ENCODE data around the gene LUC7L.

Gene LUC7L

GRCh38 chr16:167122-167690, 62.0 kb downstream of the LUC7L start:
- Histone ChIP-seq H3K79me2 (ENCODE audit: control insufficient read depth, low read length) (no peaks in the 10 kb centered on the region), H3K4me2 (ENCODE audit: low read length) (no peak overlapping the region), H3K4me3 (ENCODE audit: low read length) (no peak overlapping the region), H3K27ac (ENCODE audit: low read depth, low read length) (no peak overlapping the region), H4K20me1 (ENCODE audit: control insufficient read depth, insufficient read depth, low read depth, low read length) (no peaks in the 10 kb centered on the region; the same call in 1 of the 2 replicates), H3F3A (ENCODE audit: control insufficient read depth, insufficient read depth) (peaks cover under 1% of the 10 kb centered on the region; the same call in 1 of the 2 replicates), H3K4me1 (ENCODE audit: control insufficient read depth, low read length) (peaks cover 8% of the 10 kb centered on the region), H3K9me3 (ENCODE audit: control insufficient read depth, insufficient read depth, low read length) (no peaks in the 10 kb centered on the region), H3K9me2 (replicated peaks; ENCODE audit: control insufficient read depth, low read length) (no peaks in the 10 kb centered on the region), H3K36me3 (ENCODE audit: control insufficient read depth, low read length) (no peaks in the 10 kb centered on the region), H3K27me3 (ENCODE audit: control insufficient read depth, low read length) (peaks cover 50% of the 10 kb centered on the region)
- TF ChIP-seq CTCF (IDR thresholded peaks at IDR 0.05; ENCODE audit: low read depth, low read length, poor library complexity, severe bottlenecking) (no peak), EZH2phosphoT487 (IDR thresholded peaks at IDR 0.05; ENCODE audit: borderline replicate concordance, low read length) (no peak)

DNA sequence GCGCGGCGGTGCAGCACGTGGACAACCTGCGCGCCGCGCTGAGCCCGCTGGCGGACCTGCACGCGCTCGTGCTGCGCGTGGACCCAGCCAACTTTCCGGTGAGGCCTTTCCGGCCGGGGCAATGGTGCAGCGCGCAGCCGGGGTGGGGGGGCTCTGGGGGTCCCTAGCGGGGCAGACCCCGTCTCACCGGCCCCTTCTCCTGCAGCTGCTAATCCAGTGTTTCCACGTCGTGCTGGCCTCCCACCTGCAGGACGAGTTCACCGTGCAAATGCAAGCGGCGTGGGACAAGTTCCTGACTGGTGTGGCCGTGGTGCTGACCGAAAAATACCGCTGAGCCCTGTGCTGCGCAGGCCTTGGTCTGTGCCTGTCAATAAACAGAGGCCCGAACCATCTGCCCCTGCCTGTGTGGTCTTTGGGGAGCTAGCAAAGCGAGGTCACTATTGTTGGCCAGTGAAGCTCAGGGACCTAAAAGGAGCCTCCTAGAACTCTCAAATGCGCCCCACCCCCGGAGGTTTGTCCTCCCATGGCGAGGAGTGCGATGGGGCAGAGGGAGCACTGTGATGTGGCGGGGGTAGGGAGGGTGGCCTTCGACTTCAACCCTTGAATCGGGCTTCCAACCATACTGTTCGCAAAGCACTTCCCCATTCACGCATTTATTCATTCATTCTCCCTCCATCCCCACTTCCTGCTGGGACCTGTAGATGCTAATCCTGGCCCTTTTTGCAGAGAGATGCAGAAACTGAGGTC, 62.7 kb downstream of the LUC7L start:
- Histone ChIP-seq H3F3A (ENCODE audit: control insufficient read depth, insufficient read depth) (peaks cover 5% of the 10 kb centered on the region; the same call in 1 of the 2 replicates), H3K36me3 (ENCODE audit: control insufficient read depth, low read length) (no peaks in the 10 kb centered on the region), H4K20me1 (ENCODE audit: control insufficient read depth, insufficient read depth, low read depth, low read length) (no peaks in the 10 kb centered on the region; the same call in 1 of the 2 replicates), H3K9me2 (replicated peaks; ENCODE audit: control insufficient read depth, low read length) (no peaks in the 10 kb centered on the region), H3K4me2 (ENCODE audit: low read length) (no peak overlapping the region), H3K79me2 (ENCODE audit: control insufficient read depth, low read length) (no peaks in the 10 kb centered on the region), H3K9me3 (ENCODE audit: control insufficient read depth, insufficient read depth, low read length) (no peaks in the 10 kb centered on the region), H3K27ac (ENCODE audit: low read depth, low read length) (no peak overlapping the region), H3K4me1 (ENCODE audit: control insufficient read depth, low read length) (peaks cover 14% of the 10 kb centered on the region), H3K27me3 (ENCODE audit: control insufficient read depth, low read length) (peaks cover 46% of the 10 kb centered on the region), H3K4me3 (ENCODE audit: low read length) (no peak overlapping the region)
- TF ChIP-seq CTCF (IDR thresholded peaks at IDR 0.05; ENCODE audit: low read depth, low read length, poor library complexity, severe bottlenecking), result no peak
- peak; percentile 47; the same call in 1 of the 2 replicates for TF ChIP-seq EZH2phosphoT487 (IDR thresholded peaks at IDR 0.05; ENCODE audit: borderline replicate concordance, low read length)

GRCh38 chr16:165539-166374, 63.5 kb downstream of the LUC7L start, which contains the start of gene HBM:
HBM (plus strand) TSS chr16:165978; CDS start chr16:165998, 20 bp downstream.
- no peaks in the 10 kb centered on the region for H3K9me3 ChIP-seq (ENCODE audit: control insufficient read depth, insufficient read depth, low read length)
- H3K27me3 ChIP-seq (ENCODE audit: control insufficient read depth, low read length), result peaks cover 49% of the 10 kb centered on the region
- peak within 1 kb of the TSS; percentile 44; the same call in 1 of the 2 replicates for H3K4me3 ChIP-seq (ENCODE audit: low read length)
- H3K27ac ChIP-seq (ENCODE audit: low read depth, low read length), result no peak within 1 kb of the TSS
- peaks cover 9% of the 10 kb centered on the region; the same call in 1 of the 2 replicates for H3F3A ChIP-seq (ENCODE audit: control insufficient read depth, insufficient read depth)
- TF ChIP-seq EZH2phosphoT487 (IDR thresholded peaks at IDR 0.05; ENCODE audit: borderline replicate concordance, low read length) (no peak), CTCF (IDR thresholded peaks at IDR 0.05; ENCODE audit: low read depth, low read length, poor library complexity, severe bottlenecking) (no peak)
- H3K9me2 ChIP-seq (replicated peaks; ENCODE audit: control insufficient read depth, low read length), result no peaks in the 10 kb centered on the region
- peak within 1 kb of the TSS; percentile 44; the same call in 1 of the 2 replicates for H3K4me2 ChIP-seq (ENCODE audit: low read length)
- no peaks in the 10 kb centered on the region for H3K79me2 ChIP-seq (ENCODE audit: control insufficient read depth, low read length)
- no peaks in the 10 kb centered on the region for H3K36me3 ChIP-seq (ENCODE audit: control insufficient read depth, low read length)
- H4K20me1 ChIP-seq (ENCODE audit: control insufficient read depth, insufficient read depth, low read depth, low read length), result no peaks in the 10 kb centered on the region; the same call in 1 of the 2 replicates
- peaks cover 20% of the 10 kb centered on the region for H3K4me1 ChIP-seq (ENCODE audit: control insufficient read depth, low read length)

Data from DOHH2 (cell line).